GM12878 (cell line): ENCODE data around the gene CMSS1. TPM values are rescaled to one million over a fixed set of nuclear protein-coding genes. Genes with fewer than 3 reads are reported as not detected.

Source experiments
- ATAC-seq: fragments of 200-7000 bp; cut with Tn5 transposase; 3 replicates; pipeline ENCODE4 v1.9.1; 2020; ENCODE audit warnings: mild to moderate bottlenecking, moderate library complexity
- BruUV-seq: library from RNA; stranded (reverse); fragments of 400-500 nt; replicated peaks from 2 replicates; lab custom pipeline; 2021; lab: Mats Ljungman, UMichigan
- CTCF ChIA-PET: fragments of 300-600 bp; sonication (Branson Sonifier 250); formaldehyde crosslinking; extraction: SDS; loops from one replicate; lab custom pipeline; 2021; ENCODE audit warnings: inconsistent platforms; lab: Yijun Ruan, JAX
- POLR2A ChIA-PET: fragments of 350-600 bp; formaldehyde crosslinking; extraction: SDS; loops from one replicate; lab custom pipeline; 2021; ENCODE audit warnings: inconsistent platforms; lab: Charles Lee
- RAD21 ChIA-PET: fragments of 300-600 bp; sonication (Branson Sonifier 250); formaldehyde crosslinking; loops from one replicate; lab custom pipeline; 2023; ENCODE audit warnings: antibody characterized with exemption; ENCODE audit not compliant: unreplicated experiment; lab: Charles Lee
- SMC1A ChIA-PET: fragments of 300-600 bp; sonication (Branson Sonifier 250); formaldehyde crosslinking; loops from one replicate; lab custom pipeline; 2023; ENCODE audit not compliant: unreplicated experiment, uncharacterized antibody; lab: Charles Lee
- DNase-seq: peaks from one replicate; pipeline ENCODE4 v3.0.0-alpha.2; 2011; ENCODE audit warnings: low read depth, low spot score
- FAIRE-seq: peaks from 3 replicates; lab custom pipeline; 2011; peaks lifted over from hg19 to GRCh38; lab: Jason Lieb, UNC
- H2AFZ ChIP-seq: 2 replicates; pipeline ENCODE4 v1.6.0; 2011; ENCODE audit warnings: low read depth, low read length, control low read depth; ENCODE audit not compliant: control insufficient read depth
- H3K27ac ChIP-seq: 2 replicates; pipeline ENCODE4 v1.5.1; 2011; ENCODE audit warnings: control low read depth; ENCODE audit not compliant: control insufficient read depth, insufficient read depth
- H3K27me3 ChIP-seq, 2 experiments: replicated peaks in 1 of 2; 2 replicates each; pipeline versions ENCODE4 v1.6.0 to v1.6.1; 2011; ENCODE audit warnings: low read length in 1 of 2; ENCODE audit not compliant: control insufficient read depth in 2 of 2, insufficient read depth in 2 of 2
- H3K36me3 ChIP-seq, 2 experiments: 2 replicates each; pipeline ENCODE4 v1.5.1; 2011; ENCODE audit warnings: low read length in 1 of 2; ENCODE audit not compliant: control insufficient read depth in 2 of 2, insufficient read depth in 2 of 2
- H3K4me1 ChIP-seq: 2 replicates; pipeline ENCODE4 v1.6.1; 2011; ENCODE audit warnings: mild to moderate bottlenecking, low read length, moderate library complexity, mixed read lengths; ENCODE audit not compliant: control insufficient read depth, insufficient read depth
- H3K4me2 ChIP-seq: 2 replicates; pipeline ENCODE4 v1.6.0; 2011; ENCODE audit warnings: control low read depth; ENCODE audit not compliant: control insufficient read depth, insufficient read depth
- H3K4me3 ChIP-seq: fragments of 200-600 bp; sonication (generic); 2 replicates; pipeline ENCODE4 v1.5.1; 2016
- H3K79me2 ChIP-seq: 2 replicates; pipeline ENCODE4 v1.6.0; 2011; ENCODE audit warnings: low read length; ENCODE audit not compliant: control insufficient read depth, insufficient read depth
- H3K9ac ChIP-seq: 2 replicates; pipeline ENCODE4 v1.8.0; 2011; ENCODE audit warnings: low read length, control low read depth, mixed read lengths; ENCODE audit not compliant: control insufficient read depth, insufficient read depth
- H3K9me3 ChIP-seq: replicated peaks from 3 replicates; pipeline ENCODE4 v1.5.1; 2011; ENCODE audit warnings: mild to moderate bottlenecking, low read length; ENCODE audit not compliant: control insufficient read depth, insufficient read depth
- H4K20me1 ChIP-seq: 2 replicates; pipeline ENCODE4 v1.6.0; 2011; ENCODE audit not compliant: control insufficient read depth, insufficient read depth
- ATF7 ChIP-seq: fragments of 450-650 bp; IDR thresholded peaks from 2 replicates; pipeline ENCODE4 v1.6.1; 2016; ENCODE audit warnings: low read depth, mild to moderate bottlenecking
- RFX5 ChIP-seq: IDR thresholded peaks from 2 replicates; pipeline ENCODE4 v1.6.1; 2011; ENCODE audit warnings: low read depth, low read length, improper control_type of control experiment
- SUZ12 ChIP-seq: fragments of 200-600 bp; sonication (generic); IDR thresholded peaks from one replicate; pipeline ENCODE4 v1.6.1; 2018; ENCODE audit warnings: antibody characterized with exemption, mild to moderate bottlenecking; ENCODE audit not compliant: unreplicated experiment
- WGBS: methylation state at CpG from one replicate; pipeline ENCODE4 v1.1.6; 2016; ENCODE audit warnings: low lambda C conversion rate; ENCODE audit not compliant: insufficient replicate concordance, insufficient coverage; ENCODE audit errors: missing lambda C conversion rate; 5-methylcytosine and 5-hydroxymethylcytosine counted together
- in situ Hi-C: fragments of 300-500 bp; cut with MboI; formaldehyde crosslinking; loops from 9 replicates; pipeline ENCODE4 v1.14.3; 2018; ENCODE audit warnings: mixed read lengths
- intact Hi-C: fragments of 100-400 bp; cut with micrococcal nuclease; formaldehyde crosslinking; loops from one replicate; pipeline ENCODE4 v1.14.2; 2022; ENCODE audit not compliant: unreplicated experiment
- polyA plus RNA-seq, 11 experiments: library from polyadenylated mRNA; depleted of rRNA in 4 of 11; unstranded in 6 of 11; stranded (reverse) in 5 of 11; fragments of >200 nt; fragmentation: Nextera tagmentation in 4 of 11; fragmentation: Illumina TruSeq in 1 of 11; extraction: Ambion mirVana in 4 of 11; extraction: Trizol in 1 of 11; gene quantifications; 1 replicate in 1 of 11; 2 replicates in 10 of 11; pipeline versions ENCODE4 v1.2.1 to v1.2.3, GENCODE V29; 2011 to 2016; ENCODE audit warnings: inconsistent platforms in 2 of 11, missing spikeins in 2 of 11, low read depth in 1 of 11
- total RNA-seq, 4 experiments: library from RNA; depleted of rRNA in 3 of 4; stranded (reverse); fragments of >200 nt in 3 of 4; fragmentation: Illumina TruSeq in 1 of 4; extraction: Trizol in 1 of 4; gene quantifications; 2 replicates each; pipeline versions ENCODE4 v1.2.1 to v1.2.3, GENCODE V29; 2013 to 2021
- TF ChIP-seq, protein P1 (sequence below): fragments of 450-650 bp; IDR thresholded peaks from 2 replicates; pipeline ENCODE4 v1.6.1; 2017; ENCODE audit warnings: mild to moderate bottlenecking, moderate library complexity

CMSS1 gene
- total and polyA plus RNA-seq, 10 of the 15 experiments (the other 5 are each of a cell fraction or from before 2014, with no cell fraction given) = 31.0 to 118 (median 70.1) TPM

DNA sequence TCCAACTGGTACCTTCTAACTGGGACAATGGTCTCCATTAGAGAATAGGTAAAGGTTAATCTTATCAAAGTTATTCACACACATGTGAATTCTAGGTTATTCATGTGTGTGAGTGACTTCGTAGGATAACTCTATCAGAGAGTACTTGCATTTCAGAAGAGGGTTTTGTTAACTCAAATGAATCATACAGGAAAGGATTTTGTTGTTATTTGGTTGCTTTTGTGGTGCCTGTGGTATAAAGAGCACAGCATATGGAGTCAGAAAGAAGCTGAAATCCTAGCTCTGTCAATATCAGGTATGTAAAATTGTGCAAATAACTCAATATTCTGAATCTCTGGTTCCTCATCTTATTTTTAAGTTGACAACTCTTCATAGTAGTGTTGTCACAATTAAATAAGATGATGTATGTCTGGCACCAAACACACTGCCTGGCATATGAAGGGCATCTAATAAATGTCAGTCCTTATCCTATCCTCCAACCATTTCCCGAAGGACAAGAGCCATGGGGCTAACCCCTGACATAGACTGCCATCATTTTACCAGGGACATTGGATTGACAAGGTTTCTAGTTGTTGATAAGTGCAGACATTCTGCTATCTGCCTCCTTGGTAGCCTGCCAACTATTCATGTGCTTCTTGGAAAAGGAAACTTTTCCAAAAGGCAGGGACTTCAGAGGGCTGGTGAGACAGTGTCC, 48.7 kb upstream of the CMSS1 start:
- FAIRE-seq = no peak
- Histone ChIP-seq H3K27me3 (no peaks in the 10 kb centered on the region), H4K20me1 (no peaks in the 10 kb centered on the region), H3K4me3 (no peak overlapping the region), H3K4me1 (no peaks in the 10 kb centered on the region), H3K27ac (no peak overlapping the region), H3K36me3 (no peaks in the 10 kb centered on the region), H3K79me2 (no peaks in the 10 kb centered on the region), H3K9ac (no peak overlapping the region), H3K9me3 (no peaks in the 10 kb centered on the region), H3K4me2 (no peak overlapping the region), H2AFZ (no peak overlapping the region)
- ATAC-seq = no peak
- TF ChIP-seq RFX5 = no peak
- TF ChIP-seq SUZ12 = no peak
- TF ChIP-seq, protein P1, sequence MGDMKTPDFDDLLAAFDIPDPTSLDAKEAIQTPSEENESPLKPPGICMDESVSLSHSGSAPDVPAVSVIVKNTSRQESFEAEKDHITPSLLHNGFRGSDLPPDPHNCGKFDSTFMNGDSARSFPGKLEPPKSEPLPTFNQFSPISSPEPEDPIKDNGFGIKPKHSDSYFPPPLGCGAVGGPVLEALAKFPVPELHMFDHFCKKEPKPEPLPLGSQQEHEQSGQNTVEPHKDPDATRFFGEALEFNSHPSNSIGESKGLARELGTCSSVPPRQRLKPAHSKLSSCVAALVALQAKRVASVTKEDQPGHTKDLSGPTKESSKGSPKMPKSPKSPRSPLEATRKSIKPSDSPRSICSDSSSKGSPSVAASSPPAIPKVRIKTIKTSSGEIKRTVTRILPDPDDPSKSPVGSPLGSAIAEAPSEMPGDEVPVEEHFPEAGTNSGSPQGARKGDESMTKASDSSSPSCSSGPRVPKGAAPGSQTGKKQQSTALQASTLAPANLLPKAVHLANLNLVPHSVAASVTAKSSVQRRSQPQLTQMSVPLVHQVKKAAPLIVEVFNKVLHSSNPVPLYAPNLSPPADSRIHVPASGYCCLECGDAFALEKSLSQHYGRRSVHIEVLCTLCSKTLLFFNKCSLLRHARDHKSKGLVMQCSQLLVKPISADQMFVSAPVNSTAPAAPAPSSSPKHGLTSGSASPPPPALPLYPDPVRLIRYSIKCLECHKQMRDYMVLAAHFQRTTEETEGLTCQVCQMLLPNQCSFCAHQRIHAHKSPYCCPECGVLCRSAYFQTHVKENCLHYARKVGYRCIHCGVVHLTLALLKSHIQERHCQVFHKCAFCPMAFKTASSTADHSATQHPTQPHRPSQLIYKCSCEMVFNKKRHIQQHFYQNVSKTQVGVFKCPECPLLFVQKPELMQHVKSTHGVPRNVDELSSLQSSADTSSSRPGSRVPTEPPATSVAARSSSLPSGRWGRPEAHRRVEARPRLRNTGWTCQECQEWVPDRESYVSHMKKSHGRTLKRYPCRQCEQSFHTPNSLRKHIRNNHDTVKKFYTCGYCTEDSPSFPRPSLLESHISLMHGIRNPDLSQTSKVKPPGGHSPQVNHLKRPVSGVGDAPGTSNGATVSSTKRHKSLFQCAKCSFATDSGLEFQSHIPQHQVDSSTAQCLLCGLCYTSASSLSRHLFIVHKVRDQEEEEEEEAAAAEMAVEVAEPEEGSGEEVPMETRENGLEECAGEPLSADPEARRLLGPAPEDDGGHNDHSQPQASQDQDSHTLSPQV = no peak
- TF ChIP-seq ATF7 = no peak
- intact Hi-C loops = no loop called here
- no peak for DNase-seq
- ChIA-PET CTCF (no interaction called here), SMC1A (no interaction called here), RAD21 (no interaction called here), POLR2A (no interaction called here)
- BruUV-seq = no TSS peak
- in situ Hi-C loops = loop anchor here (25.0 kb wide), 1 partner anchor 1157 kb away; no protein-coding TSS in a partner anchor
- WGBS = 7% methylated on average over 2 of the region's 2 CpGs
